IMR-90 (cell line): ENCODE measurements around the gene CCR3. TPM values are rescaled to one million over a fixed set of nuclear protein-coding genes. Genes with fewer than 3 reads are reported as not detected.

ENCODE experiments used
- ATAC-seq: fragments of 200-7000 bp; cut with Tn5 transposase; 2 replicates; pipeline ENCODE4 v1.9.1; 2020; ENCODE audit warnings: low read depth, mild to moderate bottlenecking, moderate library complexity
- BruUV-seq: library from RNA; stranded (reverse); fragments of 400-500 nt; replicated peaks from 2 replicates; lab custom pipeline; 2021; lab: Mats Ljungman, UMichigan
- CTCF ChIA-PET: fragments of 300-600 bp; formaldehyde crosslinking; extraction: SDS; loops from one replicate; lab custom pipeline; 2021; ENCODE audit warnings: antibody characterized with exemption; lab: Yijun Ruan, JAX
- POLR2A ChIA-PET: fragments of 300-600 bp; sonication (Branson Sonifier 250); formaldehyde crosslinking; loops from one replicate; lab custom pipeline; 2022; ENCODE audit warnings: antibody characterized with exemption; ENCODE audit not compliant: unreplicated experiment; lab: Charles Lee
- DNase-seq: peaks from one replicate; pipeline ENCODE4 v3.0.0; 2013
- H2AFZ ChIP-seq: replicated peaks from 2 replicates; pipeline ENCODE3; 2013; ENCODE audit warnings: low read length, mild to moderate bottlenecking; ENCODE audit not compliant: poor library complexity
- H2AK5ac ChIP-seq: 2 replicates; pipeline ENCODE4 v1.6.1; 2013; ENCODE audit warnings: low read depth, low read length, inconsistent platforms
- H2AK9ac ChIP-seq: replicated peaks from 2 replicates; pipeline ENCODE3; 2013; ENCODE audit warnings: mild to moderate bottlenecking, low read depth, low read length, moderate library complexity; ENCODE audit not compliant: poor library complexity
- H2BK120ac ChIP-seq: 2 replicates; pipeline ENCODE4 v1.6.1; 2013; ENCODE audit warnings: low read depth, low read length, inconsistent platforms
- H2BK15ac ChIP-seq: 3 replicates; pipeline ENCODE4 v1.6.1; 2013; ENCODE audit warnings: low read depth, low read length, inconsistent platforms
- H2BK20ac ChIP-seq: 2 replicates; pipeline ENCODE4 v1.6.1; 2013; ENCODE audit warnings: low read depth, mild to moderate bottlenecking, inconsistent platforms, low read length, moderate library complexity
- H2BK5ac ChIP-seq: 2 replicates; pipeline ENCODE4 v1.6.1; 2013; ENCODE audit warnings: mild to moderate bottlenecking, low read depth, low read length, inconsistent platforms; ENCODE audit not compliant: poor library complexity, severe bottlenecking
- H3K14ac ChIP-seq: replicated peaks from 2 replicates; pipeline ENCODE4 v1.6.1; 2013; ENCODE audit warnings: low read depth, low read length, inconsistent platforms
- H3K18ac ChIP-seq: 2 replicates; pipeline ENCODE4 v1.6.1; 2013; ENCODE audit warnings: low read depth, low read length, control low read depth
- H3K23ac ChIP-seq: 2 replicates; pipeline ENCODE4 v1.6.1; 2013; ENCODE audit warnings: low read depth, low read length, inconsistent platforms
- H3K27ac ChIP-seq: 2 replicates; pipeline ENCODE4 v1.5.1; 2013; ENCODE audit warnings: mild to moderate bottlenecking, control low read depth, low read length; ENCODE audit not compliant: insufficient read depth
- H3K27me3 ChIP-seq: 2 replicates; pipeline ENCODE4 v1.6.1; 2013; ENCODE audit warnings: low read length; ENCODE audit not compliant: control insufficient read depth, insufficient read depth
- H3K36me3 ChIP-seq: 2 replicates; pipeline ENCODE4 v1.6.1; 2013; ENCODE audit warnings: low read length, mixed read lengths; ENCODE audit not compliant: control insufficient read depth, insufficient read depth
- H3K4ac ChIP-seq: 2 replicates; pipeline ENCODE4 v1.6.1; 2013; ENCODE audit warnings: low read depth, low read length, inconsistent platforms
- H3K4me1 ChIP-seq: 2 replicates; pipeline ENCODE4 v1.6.1; 2013; ENCODE audit warnings: low read length, mixed read lengths; ENCODE audit not compliant: control insufficient read depth, insufficient read depth
- H3K4me2 ChIP-seq: 2 replicates; pipeline ENCODE4 v1.6.1; 2013; ENCODE audit warnings: low read depth, mild to moderate bottlenecking, control low read depth, low read length, moderate library complexity
- H3K4me3 ChIP-seq: 2 replicates; pipeline ENCODE4 v1.5.1; 2013; ENCODE audit warnings: low read depth, mild to moderate bottlenecking, control low read depth, low read length, moderate library complexity; ENCODE audit not compliant: insufficient read depth
- H3K56ac ChIP-seq: 2 replicates; pipeline ENCODE4 v1.6.1; 2013; ENCODE audit warnings: low read length, inconsistent platforms; ENCODE audit not compliant: insufficient read depth; ENCODE audit errors: extremely low read depth
- H3K79me1 ChIP-seq, 2 experiments: 2 replicates each; pipeline ENCODE4 v1.6.1; 2013; ENCODE audit warnings: low read length in 2 of 2, inconsistent platforms in 1 of 2, low read depth in 1 of 2
- H3K9ac ChIP-seq: 2 replicates; pipeline ENCODE4 v1.6.1; 2013; ENCODE audit warnings: low read depth, low read length, control low read depth
- H3K9me1 ChIP-seq: 2 replicates; pipeline ENCODE4 v1.6.1; 2013; ENCODE audit warnings: low read length, inconsistent platforms; ENCODE audit not compliant: insufficient read depth
- H3K9me3 ChIP-seq: 2 replicates; pipeline ENCODE4 v1.6.1; 2013; ENCODE audit warnings: low read length; ENCODE audit not compliant: control insufficient read depth, insufficient read depth
- H4K20me1 ChIP-seq: 2 replicates; pipeline ENCODE4 v1.6.1; 2013; ENCODE audit warnings: low read length, inconsistent platforms; ENCODE audit not compliant: insufficient read depth
- H4K5ac ChIP-seq: 2 replicates; pipeline ENCODE4 v1.6.1; 2013; ENCODE audit warnings: mild to moderate bottlenecking, low read depth, low read length, control low read depth
- H4K8ac ChIP-seq, 2 experiments: 2 replicates each; pipeline ENCODE4 v1.6.1; 2013; ENCODE audit warnings: low read depth in 2 of 2, low read length in 2 of 2, control low read depth in 1 of 2, inconsistent platforms in 1 of 2
- H4K91ac ChIP-seq: 2 replicates; pipeline ENCODE4 v1.6.1; 2013; ENCODE audit warnings: low read depth, low read length, inconsistent platforms; ENCODE audit not compliant: insufficient read depth
- BHLHE40 ChIP-seq: fragments of 150-350 bp; IDR thresholded peaks from 2 replicates; pipeline ENCODE4 v1.6.1; 2016; ENCODE audit warnings: mild to moderate bottlenecking, low read depth, low read length
- CEBPB ChIP-seq: IDR thresholded peaks from 2 replicates; pipeline ENCODE4 v1.6.1; 2012; ENCODE audit warnings: low read depth, low read length, improper control_type of control experiment
- CHD1 ChIP-seq: IDR thresholded peaks from 2 replicates; pipeline ENCODE4 v1.6.1; 2012; ENCODE audit warnings: low read depth, low read length, improper control_type of control experiment
- CTCF ChIP-seq: conservative IDR thresholded peaks from 2 replicates; pipeline ENCODE4 v1.5.1; 2012; ENCODE audit warnings: mild to moderate bottlenecking, low read depth, low read length, improper control_type of control experiment
- ELK1 ChIP-seq: fragments of 150-350 bp; IDR thresholded peaks from 2 replicates; pipeline ENCODE4 v1.6.1; 2016; ENCODE audit warnings: low read depth, mild to moderate bottlenecking, low read length, moderate library complexity, borderline replicate concordance
- FOS ChIP-seq: fragments of 150-350 bp; IDR thresholded peaks from 2 replicates; pipeline ENCODE4 v1.6.1; 2016; ENCODE audit warnings: low read depth, low read length
- MAFK ChIP-seq: IDR thresholded peaks from 2 replicates; pipeline ENCODE4 v1.6.1; 2012; ENCODE audit warnings: low read depth, low read length, improper control_type of control experiment
- MAZ ChIP-seq: IDR thresholded peaks from 2 replicates; pipeline ENCODE4 v1.6.1; 2012; ENCODE audit warnings: low read depth, mild to moderate bottlenecking, low read length, improper control_type of control experiment, moderate library complexity, borderline replicate concordance
- MXI1 ChIP-seq: IDR thresholded peaks from 2 replicates; pipeline ENCODE4 v1.6.1; 2012; ENCODE audit warnings: low read depth, mild to moderate bottlenecking, low read length, moderate library complexity, borderline replicate concordance
- NFE2L2 ChIP-seq: fragments of 150-350 bp; IDR thresholded peaks from 2 replicates; pipeline ENCODE4 v1.6.1; 2016; ENCODE audit warnings: low read depth, mild to moderate bottlenecking, low read length
- POLR2A ChIP-seq: IDR thresholded peaks from 2 replicates; pipeline ENCODE4 v1.6.1; 2012; ENCODE audit warnings: mild to moderate bottlenecking, low read depth, low read length
- RAD21 ChIP-seq: IDR thresholded peaks from 2 replicates; pipeline ENCODE4 v1.6.1; 2012; ENCODE audit warnings: low read length, improper control_type of control experiment
- RCOR1 ChIP-seq: IDR thresholded peaks from 2 replicates; pipeline ENCODE4 v1.6.1; 2012; ENCODE audit warnings: mild to moderate bottlenecking, low read length, improper control_type of control experiment; ENCODE audit not compliant: insufficient replicate concordance
- RFX5 ChIP-seq: IDR thresholded peaks from 2 replicates; pipeline ENCODE4 v1.8.0; 2012; ENCODE audit warnings: low read depth, mild to moderate bottlenecking, low read length, moderate library complexity
- SMC3 ChIP-seq: fragments of 150-350 bp; IDR thresholded peaks from 2 replicates; pipeline ENCODE4 v1.6.1; 2016; ENCODE audit warnings: low read depth, mild to moderate bottlenecking, antibody characterized with exemption, low read length, moderate library complexity
- USF2 ChIP-seq: fragments of 150-350 bp; IDR thresholded peaks from 2 replicates; pipeline ENCODE4 v1.6.1; 2017; ENCODE audit warnings: mild to moderate bottlenecking, antibody characterized with exemption, low read length, low read depth
- WGBS, 2 experiments: methylation state at CpG; one replicate each; pipeline versions ENCODE4 v1.1.5 to v1.1.7; 2013; ENCODE audit warnings: missing lambda C conversion rate in 2 of 2; ENCODE audit not compliant: insufficient read length in 1 of 2; ENCODE audit errors: extremely low coverage in 2 of 2; 5-methylcytosine and 5-hydroxymethylcytosine counted together
- dilution Hi-C: fragments of 300-500 bp; cut with HindIII; formaldehyde crosslinking; loops from one replicate; pipeline ENCODE4 v1.14.3; 2018; ENCODE audit warnings: low sequenced_read_pairs; ENCODE audit not compliant: unreplicated experiment
- in situ Hi-C: fragments of 300-500 bp; cut with MboI; formaldehyde crosslinking; loops from 3 replicates; pipeline ENCODE4 v1.14.3; 2019; ENCODE audit warnings: low sequenced_read_pairs, inconsistent platforms, mixed read lengths
- intact Hi-C: fragments of 100-400 bp; cut with micrococcal nuclease; formaldehyde crosslinking; loops from 2 replicates; pipeline ENCODE4 v1.10.0; 2022
- polyA plus RNA-seq, 3 experiments: library from polyadenylated mRNA; depleted of rRNA; stranded (reverse); fragments of >200 nt; gene quantifications; 2 replicates each; pipeline ENCODE4 v1.2.3, GENCODE V29; 2012; ENCODE audit warnings: low replicate concordance in 1 of 3
- total RNA-seq: library from RNA; depleted of rRNA; stranded (reverse); fragments of >200 nt; gene quantifications from 2 replicates; pipeline ENCODE4 v1.2.3, GENCODE V29; 2012

Gene CCR3
- total and polyA plus RNA-seq, 2 of the 4 experiments (the other 2 are of a cell fraction) = not detected

GRCh38 chr3:46283881-46284450 is 41.7 kb downstream of the CCR3 start:
- Histone ChIP-seq H2BK20ac (no peak overlapping the region), H2BK15ac (no peak overlapping the region), H2AK5ac (no peak overlapping the region), H4K8ac (no peak overlapping the region), H3K23ac (no peak overlapping the region), H2AK9ac (no peak overlapping the region), H3K9me1 (0 out of 2 replicates have a peak, but pooled peaks cover 2% of the 10 kb centered on the region), H3K14ac (no peak overlapping the region), H3K27ac (no peak overlapping the region), H4K20me1 (no peaks in the 10 kb centered on the region), H3K36me3 (no peaks in the 10 kb centered on the region), H3K79me1 (no peaks in the 10 kb centered on the region), H2BK5ac (no peak overlapping the region), H3K9ac (no peak overlapping the region), H4K91ac (no peak overlapping the region), H3K4me1 (no peaks in the 10 kb centered on the region), H2BK120ac (no peak overlapping the region), H3K9me3 (no peaks in the 10 kb centered on the region), H3K4me2 (no peak overlapping the region), H3K27me3 (peaks cover 8% of the 10 kb centered on the region), H3K4me3 (no peak overlapping the region), H3K18ac (no peak overlapping the region), H4K5ac (no peak overlapping the region), H3K4ac (no peak overlapping the region), H2AFZ (no peak overlapping the region), H3K56ac (no peak overlapping the region)
- DNase-seq (no peak), ATAC-seq (no peak)
- POLR2A ChIA-PET = no interaction called here
- no CpG with 5 or more reads among the region's 2 CpGs for WGBS, 2 experiments
- CTCF ChIA-PET = no interaction called here
- dilution Hi-C loops = no loop called here
- BruUV-seq = no TSS peak
- in situ Hi-C loops = no loop called here
- intact Hi-C loops = no loop called here
- no peak for TF ChIP-seq MAFK
- TF ChIP-seq CEBPB = no peak
- no peak for TF ChIP-seq CHD1
- no peak for TF ChIP-seq RFX5
- TF ChIP-seq MXI1 = no peak
- TF ChIP-seq USF2 = no peak
- no peak for TF ChIP-seq SMC3
- no peak for TF ChIP-seq NFE2L2
- TF ChIP-seq RCOR1 = no peak
- no peak for TF ChIP-seq ELK1
- no peak for TF ChIP-seq MAZ
- TF ChIP-seq BHLHE40 = no peak
- TF ChIP-seq RAD21 = no peak
- no peak for TF ChIP-seq FOS
- no peak for TF ChIP-seq CTCF
- no peak for TF ChIP-seq POLR2A
